GM21786 (cell line): Measurements from ENCODE around the gene PEPD.

Experiments used
- ATAC-seq: cut with Tn5 transposase; IDR thresholded peaks from one replicate; pipeline ENCODE4 v1.9.1; 2021; ENCODE audit not compliant: unreplicated experiment

Gene PEPD

DNA sequence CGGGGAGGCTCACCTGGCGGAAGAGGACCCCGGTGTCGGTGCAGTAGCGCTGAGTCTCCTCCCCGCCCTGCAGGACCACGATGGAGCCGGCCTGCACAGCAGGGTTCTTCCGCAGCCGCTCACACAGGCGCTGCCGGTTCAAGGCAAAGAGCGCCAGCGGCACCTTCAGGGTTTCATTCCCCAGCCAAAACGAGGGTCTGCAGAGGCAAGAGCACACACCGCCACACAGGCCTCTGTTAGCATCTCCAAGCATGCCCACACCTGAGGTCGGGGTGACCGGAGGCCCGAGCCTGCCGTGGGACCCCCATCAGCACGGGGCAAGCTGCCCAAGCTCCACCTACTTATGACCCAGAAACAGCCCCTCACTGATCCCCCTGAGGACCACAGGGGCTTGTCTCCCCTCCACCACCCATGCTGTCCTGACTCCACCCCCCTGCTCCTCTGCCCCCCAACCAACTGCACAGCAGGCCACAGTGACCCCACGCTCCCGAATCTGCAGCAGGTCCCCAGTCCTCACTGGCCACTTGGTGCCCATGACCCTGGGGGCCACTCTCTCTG is 8.9 kb downstream of the PEPD start:
- no peak for ATAC-seq

DNA sequence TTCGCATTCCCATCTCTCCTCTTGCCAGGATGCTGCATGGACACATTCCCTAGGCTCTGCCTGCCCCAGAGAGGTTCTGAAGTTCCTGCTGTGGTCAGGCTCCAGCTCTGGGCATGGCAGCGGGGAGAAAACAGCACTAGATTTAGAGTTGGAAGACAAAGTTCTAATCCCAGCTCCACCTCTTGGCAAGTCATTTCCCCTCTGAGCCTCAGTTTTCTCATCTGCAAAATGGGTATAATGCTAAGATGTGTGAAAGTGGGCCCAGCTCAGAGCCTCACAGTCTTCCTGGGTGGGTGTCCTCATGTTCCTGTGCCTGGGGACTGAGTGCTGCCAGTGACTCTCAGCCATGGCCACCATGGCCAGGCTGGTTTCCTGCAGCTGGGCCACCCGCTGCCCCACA is 9.6 kb downstream of the PEPD start:
- no peak for ATAC-seq

GRCh38 chr19:33511346-33511745 is 10.2 kb downstream of the PEPD start:
- ATAC-seq, result no peak

DNA sequence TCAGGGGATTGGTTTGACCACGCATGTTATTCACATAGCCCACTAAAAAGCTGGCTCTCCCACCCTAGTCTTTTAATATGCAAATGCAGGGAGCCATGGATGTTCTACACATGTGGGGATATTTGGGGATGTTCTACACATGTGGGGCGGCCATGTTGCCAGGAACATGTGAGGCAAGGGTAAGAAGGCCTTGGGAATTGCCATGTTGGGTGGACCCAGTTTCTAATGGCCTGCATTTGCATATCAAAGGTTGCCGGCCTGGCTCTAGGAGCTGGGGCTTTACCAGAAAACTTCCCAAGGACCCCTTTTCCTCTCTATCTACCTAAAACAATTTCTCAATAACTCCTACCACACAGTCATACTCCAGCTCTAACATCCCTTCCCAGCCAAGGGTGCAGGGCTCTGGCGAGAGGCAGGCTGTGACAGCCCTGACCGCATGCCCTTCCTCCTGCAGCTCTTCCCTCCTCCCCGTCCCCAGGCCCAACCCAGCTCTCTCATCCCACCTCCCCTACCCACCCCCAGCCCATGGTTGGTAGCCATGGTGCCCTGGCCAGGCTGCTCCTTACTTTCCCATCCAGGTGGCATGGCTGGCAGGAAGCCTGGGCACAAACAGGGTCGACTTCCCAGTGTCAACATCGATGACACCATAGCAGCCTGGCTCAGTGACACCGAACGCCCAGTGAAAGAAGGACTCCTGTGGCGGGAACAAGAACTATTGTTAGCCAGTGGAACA is 11.0 kb downstream of the PEPD start:
- ATAC-seq, result no peak

DNA sequence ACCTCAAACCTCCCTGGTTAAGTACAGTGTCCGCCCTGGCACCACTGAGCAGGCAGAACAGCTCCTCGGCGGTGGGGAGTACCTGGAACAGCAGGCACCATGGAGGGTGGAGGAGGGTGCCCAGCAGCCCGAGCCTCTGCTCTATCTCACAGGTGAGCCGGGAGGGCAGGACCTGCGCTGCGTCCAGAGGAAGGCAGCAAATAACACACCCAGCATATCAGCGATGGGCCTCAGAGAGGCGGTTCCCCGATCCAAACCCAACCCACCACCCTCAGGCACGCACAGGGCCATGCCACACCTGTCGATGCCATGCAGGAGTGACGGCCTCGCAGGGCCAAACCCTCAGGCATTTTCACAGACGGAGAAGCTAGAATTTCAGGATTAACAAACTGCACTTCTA is 11.8 kb downstream of the PEPD start:
- no peak for ATAC-seq

- ATAC-seq, result no peak
Observed at GRCh38 chr19:33508941-33509614, 12.5 kb downstream of the PEPD start.

- ATAC-seq, result no peak
Observed at GRCh38 chr19:33508431-33508830, 13.2 kb downstream of the PEPD start.

- ATAC-seq, result no peak
Observed at GRCh38 chr19:33508009-33508408, 13.6 kb downstream of the PEPD start.

DNA sequence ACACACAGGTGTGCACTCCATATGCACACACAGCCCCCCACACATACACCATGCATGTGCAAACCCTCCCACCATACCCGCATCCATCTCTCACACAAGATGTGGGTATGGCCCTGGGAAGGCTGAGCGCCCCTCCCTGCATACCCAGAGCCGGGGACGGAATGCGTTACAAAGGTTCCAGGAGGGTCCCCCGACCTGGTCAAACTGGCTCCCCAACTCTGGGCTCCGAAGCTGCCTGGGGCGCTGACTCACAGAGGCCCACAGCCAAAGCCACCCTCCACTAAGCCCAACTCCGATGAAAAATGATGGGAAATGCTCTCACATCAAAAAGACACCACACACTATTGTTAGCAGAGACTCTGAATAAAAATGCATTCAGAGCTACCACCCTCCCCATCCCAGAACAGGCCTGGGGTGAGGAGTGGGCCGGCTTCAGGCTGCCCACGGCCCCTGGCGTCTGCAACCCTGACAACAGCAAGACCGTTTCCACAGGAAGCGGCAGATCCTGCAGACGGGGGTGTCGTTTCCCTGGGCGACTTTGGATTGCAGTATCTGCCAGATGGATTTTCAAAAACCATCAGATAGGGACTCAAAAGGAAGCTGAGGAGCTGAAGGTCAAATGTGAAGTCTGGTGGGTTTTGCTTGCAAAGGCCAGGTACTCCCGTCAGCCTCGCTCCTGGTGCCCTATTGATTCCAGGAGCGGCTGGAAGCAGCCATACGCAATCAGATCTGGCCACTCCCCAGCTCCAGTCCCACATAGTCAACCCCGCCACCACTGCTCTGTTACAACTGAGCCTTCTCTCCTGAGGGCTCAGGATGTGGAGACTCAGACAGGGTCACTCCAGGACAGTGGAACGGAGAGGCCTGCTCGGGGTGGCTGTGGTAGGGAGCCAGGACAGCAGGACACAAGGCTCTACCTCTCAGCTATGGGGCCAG is 14.3 kb downstream of the PEPD start:
- no peak for ATAC-seq

- no peak for ATAC-seq
Observed at GRCh38 chr19:33506498-33506897, 15.1 kb downstream of the PEPD start.

DNA sequence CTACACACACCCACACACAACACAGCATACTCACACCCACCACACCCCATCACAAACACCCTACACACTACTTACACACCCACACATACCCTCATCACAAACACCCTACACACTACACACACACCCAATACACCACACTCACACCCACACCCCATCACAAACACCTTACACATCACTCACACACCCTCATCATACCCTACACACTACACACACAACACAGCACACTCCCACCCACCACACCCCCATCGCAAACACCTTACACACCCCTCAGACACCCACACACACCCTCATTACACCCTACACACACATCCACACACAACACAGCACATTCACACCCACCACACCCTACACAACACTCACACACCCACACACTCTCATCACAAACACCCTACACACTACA is 15.8 kb downstream of the PEPD start:
- ATAC-seq, result no peak

- ATAC-seq, result no peak
Observed at GRCh38 chr19:33505148-33505547, 16.4 kb downstream of the PEPD start.

- ATAC-seq, result no peak
Observed at GRCh38 chr19:33504058-33504444, 17.5 kb downstream of the PEPD start.

- no peak for ATAC-seq
Observed at GRCh38 chr19:33503433-33504057, 18.0 kb downstream of the PEPD start.

DNA sequence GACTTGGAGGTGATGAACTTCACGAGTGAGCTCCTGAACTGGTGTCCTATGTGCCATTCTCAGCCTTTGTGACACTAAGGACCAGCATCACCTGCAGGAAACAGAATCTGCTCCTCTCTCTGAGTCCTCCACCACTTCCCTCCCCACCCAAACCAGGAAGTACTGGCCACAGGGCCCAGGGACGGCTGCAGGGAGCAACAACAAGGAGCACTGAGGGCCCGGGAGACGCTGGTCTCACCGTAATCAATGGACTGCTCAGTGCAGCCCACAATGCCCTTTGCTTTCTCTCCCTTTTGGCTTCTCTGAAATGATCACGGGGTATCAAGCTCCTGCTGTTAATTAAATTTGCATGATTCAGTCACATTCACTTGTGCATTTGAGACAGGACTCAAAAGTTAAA is 18.6 kb downstream of the PEPD start:
- no peak for ATAC-seq

DNA sequence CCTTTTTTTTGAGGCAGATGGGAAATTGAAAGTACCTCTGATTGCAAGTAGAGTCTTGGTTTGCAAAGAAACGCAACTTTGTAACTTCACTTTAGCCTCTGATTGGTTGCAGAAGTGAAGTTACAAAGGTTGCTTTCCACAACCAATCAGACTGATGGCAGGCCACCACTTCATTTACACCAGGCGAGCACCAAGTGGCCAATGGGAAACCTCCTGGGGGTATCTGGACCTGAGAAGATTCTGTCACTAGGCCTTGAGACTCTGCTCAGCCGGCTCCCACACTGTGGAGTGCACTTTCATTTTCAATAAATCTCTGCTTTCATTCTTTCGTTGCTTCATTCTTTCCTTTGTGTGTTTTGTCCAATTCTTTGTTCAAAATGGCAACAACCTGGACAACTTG is 19.1 kb downstream of the PEPD start:
- ATAC-seq, result no peak

DNA sequence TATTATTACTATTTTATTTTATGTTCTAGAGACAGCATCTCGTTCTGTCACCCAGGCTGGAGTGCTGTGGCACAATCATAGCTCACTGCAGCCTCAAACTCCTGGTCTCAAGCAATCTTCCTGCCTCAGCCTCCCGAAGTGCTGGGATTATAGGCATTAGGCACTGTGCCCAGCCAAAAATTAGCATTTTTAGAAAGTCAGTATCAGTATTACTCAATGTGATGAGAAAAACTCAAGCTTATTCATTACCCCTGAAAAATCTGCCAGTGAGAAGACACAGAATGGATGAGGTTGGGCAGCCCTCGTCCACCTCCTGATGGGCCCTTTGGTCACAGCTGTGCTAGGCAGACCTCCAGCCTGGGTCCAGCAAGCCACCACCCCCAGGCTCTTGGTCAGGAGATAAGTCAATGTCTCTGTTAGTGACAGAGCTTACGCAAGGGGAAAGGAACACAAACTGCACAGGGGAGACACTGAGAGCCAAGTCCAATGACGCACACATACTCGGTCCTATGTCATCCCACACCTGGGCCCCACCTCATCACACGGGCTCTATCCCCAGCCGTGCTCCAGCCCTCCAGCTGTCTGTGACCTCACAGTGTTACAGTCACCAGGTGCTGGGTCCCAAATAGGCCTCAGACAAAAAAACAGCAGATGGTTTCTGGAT is 19.8 kb downstream of the PEPD start:
- ATAC-seq, result no peak

DNA sequence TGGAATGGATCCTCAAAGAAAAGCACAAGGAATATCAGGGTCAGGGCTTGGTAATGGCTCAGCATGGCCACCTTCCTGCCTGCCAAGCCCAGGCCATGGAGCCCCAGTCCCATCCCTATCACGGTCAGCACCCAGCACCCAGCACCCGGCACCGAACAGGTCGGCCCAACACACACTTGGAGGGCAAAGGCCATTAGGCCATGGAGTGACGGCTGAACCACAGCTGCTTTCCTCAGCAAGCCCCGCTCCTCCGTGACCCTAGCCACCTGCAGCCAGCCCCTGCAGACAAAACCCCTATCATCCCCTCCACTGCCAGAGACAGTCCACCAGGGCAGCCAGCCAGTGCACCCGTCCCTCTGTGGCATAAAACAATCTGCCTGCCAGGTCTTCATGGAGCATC is 20.6 kb downstream of the PEPD start:
- no peak for ATAC-seq

DNA sequence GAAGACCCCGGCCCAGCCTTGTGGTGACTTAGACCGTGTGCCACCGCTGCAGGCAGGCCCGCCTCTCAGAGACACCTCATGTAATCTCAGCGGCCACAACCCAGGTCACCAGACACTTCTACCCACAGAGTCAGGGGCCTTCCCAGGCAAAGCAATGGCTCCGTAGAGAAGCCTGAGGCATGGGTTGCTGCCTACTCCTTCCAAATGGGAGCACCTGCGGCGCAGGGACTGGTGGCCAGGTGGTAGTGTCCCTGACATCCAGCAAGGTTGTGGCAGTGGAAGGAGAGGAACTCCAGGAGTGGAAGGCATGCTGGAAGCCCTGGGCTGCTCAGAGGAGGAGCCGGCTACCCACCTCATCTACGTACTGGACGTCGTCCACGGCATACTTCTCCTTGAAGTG is 21.0 kb downstream of the PEPD start:
- ATAC-seq, result no peak

GRCh38 chr19:33499671-33500506 is 21.7 kb downstream of the PEPD start:
- no peak for ATAC-seq
